Activated CD8-positive, alpha-beta memory T cell treated with anti-CD3 and anti-CD28 coated beads, Interleukin-2, amount 50 U/mL, for 24 hours (primary cell): ENCODE results near the gene MTUS2.

ENCODE experiments used
- DNase-seq: peaks from one replicate; pipeline ENCODE4 v3.0.0-alpha.2; 2020; ENCODE audit errors: extremely low read depth

MTUS2 gene

DNA sequence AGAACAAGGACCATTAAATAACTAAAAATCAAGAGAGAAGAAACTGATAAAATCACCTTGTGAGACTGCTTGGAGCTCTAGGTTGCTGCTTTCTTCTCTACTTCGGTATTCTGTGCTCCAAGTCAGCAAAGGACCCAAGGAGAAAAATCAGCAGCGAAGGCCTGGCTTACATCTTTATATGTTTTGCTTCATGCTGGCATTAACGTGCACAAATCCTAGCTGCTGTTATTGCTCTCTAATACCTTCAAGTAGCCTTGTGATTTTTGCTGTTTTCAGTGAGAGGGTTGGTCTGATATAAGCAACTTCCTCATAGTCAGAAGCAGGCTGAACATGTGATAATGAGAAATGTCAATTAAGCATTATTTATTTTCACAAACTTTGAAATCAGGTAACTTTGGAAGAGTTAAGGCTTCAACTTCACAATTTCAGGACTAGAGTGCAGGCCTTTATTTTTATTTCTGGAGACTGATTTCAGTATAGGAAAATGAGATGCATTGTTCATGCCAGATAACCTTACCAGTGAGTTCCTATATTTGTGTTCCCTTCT is 410.2 kb downstream of the MTUS2 start:
- no peak for DNase-seq

DNA sequence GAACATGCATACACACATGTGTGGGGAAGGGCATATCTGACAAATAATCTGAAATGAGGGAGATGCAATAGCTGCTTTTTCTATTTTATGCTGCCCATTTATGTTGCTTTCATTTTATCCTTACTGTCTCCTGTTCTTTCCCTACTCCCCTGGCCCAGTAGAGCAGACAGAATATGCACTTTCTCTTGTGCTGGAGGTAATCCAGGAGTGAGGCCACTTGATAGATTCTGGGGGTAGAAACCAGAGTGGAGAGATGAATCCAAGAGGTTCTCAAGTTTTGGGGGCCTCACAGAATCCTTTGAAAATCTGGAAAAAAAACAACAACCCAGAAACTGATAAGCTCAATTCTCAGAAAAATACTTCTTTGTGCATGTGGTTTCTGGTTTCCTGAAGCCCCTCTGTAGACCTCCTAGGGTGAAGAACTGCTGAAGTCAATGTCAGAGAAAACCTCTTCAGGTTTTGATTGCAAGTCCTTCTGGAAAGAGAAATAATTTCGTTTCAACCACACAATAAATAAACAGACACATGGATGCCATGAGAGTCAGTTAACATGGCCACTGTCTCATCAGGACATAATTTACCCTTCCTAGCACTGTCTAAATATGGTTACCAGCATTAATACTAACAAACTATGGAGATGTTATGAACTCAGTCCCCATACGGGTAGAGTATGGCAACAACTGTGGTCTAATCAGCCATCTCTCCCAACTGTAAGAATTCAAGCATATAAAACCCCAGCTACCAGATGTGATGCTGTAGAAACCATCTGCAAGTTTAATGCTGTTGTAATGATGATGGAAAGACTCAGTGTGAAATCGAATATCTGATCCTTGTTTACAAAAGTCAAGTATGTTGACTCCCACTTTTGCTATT is 419.8 kb downstream of the MTUS2 start:
- no peak for DNase-seq

DNA sequence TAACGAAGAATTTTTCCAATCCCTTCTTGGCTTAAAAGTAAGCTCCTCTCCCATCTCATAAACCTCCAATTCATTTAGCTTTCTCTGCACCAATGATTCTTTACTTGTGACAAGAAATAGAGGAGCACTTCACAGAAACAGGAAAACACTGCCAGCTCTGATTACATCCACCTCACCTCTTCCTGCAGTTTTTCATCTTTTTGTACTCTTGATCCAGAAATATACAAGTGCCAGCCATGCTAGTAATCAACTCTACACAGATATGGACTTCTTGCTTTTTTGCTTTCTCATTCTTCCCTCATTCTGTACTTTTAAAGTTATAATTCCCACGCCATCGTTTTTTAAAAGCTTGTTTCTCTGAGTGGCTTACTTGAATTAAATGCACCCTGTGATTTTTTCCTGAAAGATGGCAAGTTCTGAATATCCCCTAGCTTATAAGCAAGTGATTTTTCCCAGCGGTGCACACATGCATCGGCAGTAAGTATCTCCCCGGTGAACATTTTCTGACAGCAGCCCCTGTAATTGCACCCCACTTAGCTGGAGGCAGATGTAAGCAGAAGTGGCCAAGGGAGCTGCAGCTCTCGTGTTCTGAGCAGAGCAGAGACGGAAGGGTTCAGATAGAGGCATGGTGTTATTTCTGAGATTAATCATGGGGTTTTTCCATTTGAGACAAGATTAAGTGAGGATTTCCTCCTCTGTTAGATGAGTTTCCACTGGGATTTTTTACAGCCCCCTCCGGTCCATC is 434.7 kb downstream of the MTUS2 start:
- DNase-seq = no peak

DNA sequence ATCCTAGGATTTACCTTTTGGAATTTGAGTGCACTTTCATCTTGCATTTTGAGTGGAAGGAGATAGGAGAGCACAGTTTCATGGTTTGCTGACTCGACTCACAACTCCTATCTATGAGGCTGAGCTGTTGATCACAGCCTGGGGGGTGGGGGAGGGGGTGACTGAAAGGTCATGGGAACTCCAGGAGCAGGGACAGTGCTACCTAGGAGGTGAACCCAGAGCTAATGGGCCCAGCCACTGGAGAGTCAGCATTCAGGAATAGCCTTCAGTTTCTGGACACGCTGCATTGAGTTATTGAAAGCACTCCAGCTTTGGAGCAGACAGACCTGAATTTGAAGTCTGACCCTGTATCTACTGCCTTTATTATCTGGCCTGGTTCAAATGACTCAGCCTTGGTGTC is 435.4 kb downstream of the MTUS2 start:
- DNase-seq = no peak

DNA sequence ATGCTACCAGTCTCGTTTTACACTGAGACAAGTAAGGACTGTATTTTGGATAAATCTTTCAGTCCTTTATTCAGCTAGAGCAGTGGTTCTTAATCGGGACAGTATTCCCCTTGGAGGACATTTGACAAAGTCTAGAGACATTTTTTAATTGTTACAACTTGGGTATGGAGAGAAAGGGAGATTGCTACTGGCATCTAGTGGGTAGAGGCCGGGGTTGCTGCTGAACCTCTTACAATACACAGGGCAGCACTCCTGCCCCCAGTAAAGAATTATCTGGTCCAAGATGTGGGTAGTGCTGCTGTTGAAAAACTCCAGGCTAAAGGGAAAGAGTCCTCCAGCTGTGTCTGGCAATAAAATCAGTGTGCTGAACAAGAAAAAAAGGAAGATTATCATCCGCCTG is 440.5 kb downstream of the MTUS2 start:
- DNase-seq = no peak

DNA sequence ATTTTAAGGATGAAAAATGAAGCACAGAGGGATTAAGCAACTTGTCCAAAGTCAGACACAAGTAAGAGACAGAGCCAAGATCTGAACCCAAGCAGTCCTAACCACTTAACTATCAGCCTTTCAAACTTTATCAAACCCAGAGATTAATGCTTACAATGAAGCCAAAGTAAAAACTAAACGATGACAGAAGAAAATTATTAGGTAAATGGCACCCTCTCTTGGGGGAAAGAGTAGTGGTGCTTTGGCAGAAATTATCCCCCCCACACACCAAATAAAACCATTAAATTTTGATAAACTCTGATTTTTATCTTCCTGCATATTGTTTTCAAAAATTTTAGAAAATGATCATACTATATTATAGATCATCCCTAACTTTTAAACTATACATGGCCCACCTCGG is 446.1 kb downstream of the MTUS2 start:
- DNase-seq = no peak

DNA sequence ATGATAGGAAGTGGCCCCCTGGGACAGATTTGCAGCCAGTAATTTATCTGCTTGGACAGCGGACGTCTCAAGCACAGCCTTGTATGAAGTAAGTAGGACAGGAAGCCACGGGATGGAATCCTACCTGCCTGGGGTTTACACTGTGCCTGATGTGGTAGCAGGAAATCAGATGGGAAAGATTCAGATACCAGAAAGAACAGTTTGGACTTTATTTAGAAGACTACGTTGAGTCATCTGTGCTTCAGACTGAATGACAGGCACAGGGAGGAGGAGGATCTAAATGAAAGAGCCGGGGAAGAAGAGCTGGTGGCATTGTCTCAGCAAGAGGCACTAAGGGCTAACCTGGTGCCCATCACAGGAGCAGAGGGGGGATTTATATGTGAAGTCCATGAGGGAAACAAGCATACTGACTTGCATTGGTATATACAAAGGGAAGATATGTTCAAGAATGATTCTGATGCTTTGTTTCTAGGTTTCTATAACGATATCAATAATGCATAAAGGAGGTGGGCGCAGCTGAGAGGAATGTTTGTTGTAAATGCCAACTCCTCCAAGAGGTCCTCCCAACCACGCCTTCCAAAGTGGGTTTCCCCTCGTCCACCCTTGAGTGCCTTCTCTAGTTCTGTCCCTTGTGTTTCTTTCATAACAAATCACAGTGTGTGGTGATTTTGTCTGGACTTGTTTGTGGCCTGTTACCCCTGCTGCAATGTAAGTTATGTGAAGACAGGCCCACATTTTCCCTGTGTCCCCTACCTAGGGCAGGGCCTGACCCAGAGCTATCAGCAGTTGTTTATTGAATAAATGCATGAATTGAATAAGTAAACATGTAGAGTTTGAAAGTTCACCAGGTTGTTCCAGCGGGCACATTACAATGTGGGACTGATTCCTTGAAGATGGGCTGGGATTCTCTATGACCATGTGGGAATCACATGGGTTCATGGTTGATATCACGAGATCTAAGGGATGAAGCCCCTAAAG is 446.9 kb downstream of the MTUS2 start:
- no peak for DNase-seq

DNA sequence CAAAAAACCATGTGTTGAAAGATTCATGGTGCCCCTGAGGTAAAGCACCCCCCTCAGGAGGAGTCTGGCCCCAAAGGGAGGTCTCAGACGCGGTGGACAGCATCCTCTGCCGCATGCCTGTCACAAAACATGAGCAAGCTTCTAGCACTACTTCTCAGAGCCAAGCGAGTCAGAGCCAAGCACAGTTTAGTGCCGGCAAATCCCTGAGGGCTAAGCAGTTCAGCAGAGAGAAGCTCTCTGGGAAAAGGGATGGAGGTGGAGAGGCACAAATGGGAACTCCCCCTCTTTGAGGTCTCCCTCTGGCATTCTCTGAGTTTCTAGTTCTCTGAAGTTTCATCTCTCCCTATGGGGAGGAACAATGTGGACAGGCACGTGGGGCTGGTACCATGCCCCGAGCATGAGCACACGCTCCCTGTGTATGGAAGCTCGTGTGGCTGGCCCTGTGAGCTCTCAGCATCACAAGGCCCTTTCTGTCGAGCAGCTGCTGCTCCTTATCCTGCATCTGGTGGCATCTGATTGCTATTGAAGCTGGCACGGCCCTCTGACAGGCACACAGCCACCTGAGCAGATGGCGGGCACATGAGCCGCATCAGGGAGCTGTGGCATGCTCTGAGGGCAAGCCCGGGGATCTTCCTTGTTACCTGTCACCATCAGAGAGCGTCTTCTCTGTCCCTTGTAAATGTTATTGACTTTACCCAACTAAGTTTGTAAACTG is 450.3 kb downstream of the MTUS2 start:
- DNase-seq = no peak

DNA sequence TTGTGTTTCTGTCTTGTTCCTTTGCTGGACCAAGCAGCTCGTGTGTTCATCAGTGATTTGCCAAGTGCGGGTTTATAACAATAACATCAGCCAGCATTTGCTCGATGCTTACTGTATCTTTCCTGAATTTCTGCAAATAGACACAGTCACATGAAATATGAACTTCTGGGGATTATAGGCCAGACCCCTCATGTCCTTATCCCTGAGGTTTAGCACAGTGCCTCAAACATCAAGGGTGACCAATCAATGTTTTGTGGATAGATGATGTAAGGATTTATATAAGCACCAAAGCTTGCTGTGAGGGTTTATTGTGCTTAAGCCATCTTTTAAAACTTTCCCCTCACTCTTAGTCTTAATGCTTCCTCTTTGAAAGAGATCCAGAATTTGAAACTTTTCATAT is 451.5 kb downstream of the MTUS2 start:
- DNase-seq = no peak

DNA sequence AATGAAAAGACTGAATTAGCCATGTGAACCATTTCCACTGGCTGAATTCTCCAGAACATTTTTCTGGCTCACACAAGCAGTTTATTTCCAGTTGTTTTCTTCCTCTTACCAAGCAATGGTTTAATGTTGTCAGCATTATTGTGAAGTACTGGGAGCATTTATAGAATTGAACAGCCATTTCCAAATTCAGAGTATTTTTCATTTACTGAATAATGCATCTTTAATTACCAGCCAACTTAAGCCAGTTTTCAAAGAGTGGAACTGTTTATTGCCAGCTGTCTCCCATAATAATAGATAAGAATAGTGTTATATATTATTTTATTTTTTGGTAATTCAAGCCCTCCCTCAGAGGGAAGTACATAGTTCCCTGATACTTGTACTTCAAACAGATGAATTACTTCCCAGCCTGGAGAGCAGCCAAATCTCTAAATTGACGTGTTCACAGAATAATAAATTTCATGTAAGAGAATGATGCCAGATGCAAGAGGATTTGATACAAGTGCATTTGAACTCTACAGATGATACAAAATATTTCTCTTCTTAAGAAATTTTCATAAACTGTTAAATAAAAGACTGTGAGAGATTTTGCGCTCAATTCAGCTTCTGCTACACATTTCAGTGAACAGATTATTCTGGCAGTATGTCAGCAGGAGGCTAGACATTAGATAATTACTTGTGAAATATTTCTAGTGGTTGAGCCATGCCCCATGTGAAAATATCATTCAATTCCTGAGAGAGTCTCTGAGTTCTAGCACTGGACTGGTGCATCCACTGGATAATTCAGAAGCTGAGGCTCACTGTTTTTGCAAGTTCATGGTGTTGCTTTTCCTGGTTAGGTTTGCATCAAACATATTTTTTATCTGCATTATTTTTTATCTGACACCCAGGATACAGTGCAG is 459.5 kb downstream of the MTUS2 start:
- no peak for DNase-seq

DNA sequence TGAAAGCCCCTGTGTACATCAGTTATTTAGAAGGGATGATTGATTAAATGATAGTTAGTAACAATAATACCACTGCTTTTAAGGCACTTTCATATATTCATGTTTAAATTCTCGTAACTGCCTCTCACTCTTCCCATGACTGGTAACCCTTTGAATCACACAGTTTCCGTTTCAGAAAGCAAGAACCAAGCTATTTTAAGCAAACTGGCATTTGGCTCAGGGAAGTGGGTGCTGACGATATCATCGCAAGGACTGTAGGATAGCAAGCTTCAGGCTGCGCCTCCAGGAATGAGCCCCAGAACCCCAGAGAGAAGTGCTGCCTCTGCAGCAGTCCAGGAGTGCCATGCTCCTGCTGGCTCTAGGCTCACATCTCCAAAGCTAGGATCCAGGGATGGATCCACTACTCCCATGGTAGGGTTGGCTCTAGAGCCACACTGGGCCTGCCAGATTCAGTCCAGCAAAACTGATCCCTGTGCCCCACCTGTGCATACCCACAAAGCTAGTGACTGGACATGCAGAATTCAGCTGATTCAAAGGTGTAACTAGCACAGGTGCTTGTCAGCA is 461.9 kb downstream of the MTUS2 start:
- no peak for DNase-seq

DNA sequence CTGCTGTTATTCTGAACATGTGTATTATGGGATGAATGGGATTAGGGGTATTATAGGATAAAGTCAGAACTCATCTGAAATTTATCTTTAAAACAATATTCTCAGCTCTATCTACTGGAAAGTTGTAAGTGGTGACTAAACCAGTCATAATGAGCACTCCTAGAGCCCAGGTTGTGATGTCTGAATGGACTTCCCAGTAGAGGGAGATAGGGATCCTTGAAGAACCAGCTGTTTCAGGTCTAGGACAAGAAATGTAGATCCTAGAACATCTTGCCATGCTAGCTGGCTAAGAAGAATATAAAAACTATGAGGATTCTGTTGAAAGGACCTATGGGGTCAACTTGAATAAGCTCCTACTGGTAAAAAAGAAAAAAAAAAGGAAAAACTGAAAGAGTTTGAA is 464.6 kb downstream of the MTUS2 start:
- DNase-seq = no peak

DNA sequence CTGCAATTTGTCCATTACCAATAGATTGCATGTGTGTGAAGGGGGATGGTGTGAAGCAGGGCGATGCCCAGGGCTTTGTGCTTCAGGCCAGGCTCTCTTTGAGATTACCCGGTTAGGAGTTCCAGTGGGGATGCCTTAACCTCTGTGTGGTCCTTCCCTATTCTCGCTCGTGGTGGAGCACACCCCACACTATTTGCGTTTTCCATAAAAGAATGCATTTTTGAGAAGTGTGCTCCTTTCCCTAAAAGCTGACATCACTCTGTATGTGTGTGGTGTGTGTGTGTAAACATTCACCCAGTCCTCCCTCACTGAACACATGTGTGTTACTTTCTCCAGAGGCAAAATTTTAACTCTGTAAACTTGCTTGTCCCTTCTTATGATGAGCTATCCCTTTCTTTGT is 467.1 kb downstream of the MTUS2 start:
- DNase-seq = no peak

DNA sequence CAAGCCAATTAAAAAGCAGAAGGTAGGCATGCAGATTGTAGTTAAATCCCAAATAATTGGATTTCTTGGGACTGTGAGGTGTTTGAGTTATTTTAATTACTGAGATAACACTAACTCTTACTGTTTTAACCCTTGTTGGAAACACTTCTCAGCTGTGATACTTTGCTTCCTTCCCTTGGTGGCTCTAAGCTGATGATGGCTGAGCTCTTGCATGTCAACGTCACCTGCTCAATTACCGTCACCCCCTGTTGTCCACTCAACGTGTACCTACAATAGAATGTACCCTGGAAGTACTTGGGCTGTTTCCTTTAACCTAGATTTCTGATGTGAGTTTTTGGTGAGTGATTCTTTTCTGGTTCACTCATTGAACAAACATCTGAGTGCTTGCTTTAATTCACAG is 471.9 kb downstream of the MTUS2 start:
- DNase-seq = no peak

DNA sequence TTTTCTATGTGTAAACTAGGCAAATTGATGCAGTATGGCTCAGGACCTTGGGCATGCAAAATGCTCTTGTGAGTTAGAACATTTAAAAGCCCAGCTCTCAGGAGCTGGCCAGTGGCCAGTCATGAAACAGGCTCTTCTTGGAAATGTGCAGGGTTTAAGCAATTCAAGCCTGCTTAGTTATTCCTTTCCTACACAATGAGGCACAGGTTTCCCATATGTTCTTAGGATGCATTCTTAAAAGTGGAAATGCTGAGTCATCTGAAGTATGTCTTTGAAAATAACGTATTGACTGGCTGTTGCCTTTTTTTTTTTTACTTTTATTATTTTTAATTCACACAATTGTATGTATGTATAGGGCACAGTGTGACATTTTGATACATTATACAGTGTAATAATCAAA is 474.7 kb downstream of the MTUS2 start:
- no peak for DNase-seq

DNA sequence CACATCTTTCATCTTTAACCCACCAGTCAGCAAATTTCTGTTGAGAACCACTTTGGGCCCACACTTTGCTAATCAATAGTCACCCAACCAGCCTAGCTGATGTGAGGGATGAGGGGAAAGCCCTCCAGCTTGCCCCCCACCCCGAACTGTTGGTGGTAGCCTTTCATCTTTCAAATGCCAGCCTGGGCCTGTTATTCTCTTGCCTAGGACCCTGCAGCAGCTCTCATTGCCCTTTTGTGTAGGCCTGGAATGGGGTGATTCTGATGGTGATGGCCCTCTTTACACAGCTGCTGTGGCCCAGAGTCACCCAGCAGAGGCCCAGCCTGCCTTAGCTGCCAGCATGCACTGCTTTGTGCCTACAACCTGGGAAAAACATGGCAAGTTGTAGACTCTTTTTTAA is 480.9 kb downstream of the MTUS2 start:
- DNase-seq = no peak

DNA sequence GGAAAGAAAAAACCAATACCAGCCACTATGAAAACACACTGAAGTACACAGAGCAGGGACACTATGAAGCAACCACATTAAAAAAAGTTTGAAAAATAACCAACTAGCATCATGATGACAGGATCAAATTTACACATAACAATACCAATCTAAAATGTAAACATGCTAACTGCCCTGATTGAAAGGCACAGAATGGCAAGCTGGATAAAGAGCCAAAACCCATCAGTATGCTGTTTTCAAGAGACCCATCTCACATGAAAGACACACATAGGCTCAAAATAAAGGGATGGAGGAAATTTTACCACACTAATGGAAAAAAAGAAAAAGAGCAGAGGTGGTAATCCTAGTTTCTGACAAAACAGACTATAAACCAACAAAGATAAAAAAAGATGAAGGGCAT is 484.0 kb downstream of the MTUS2 start:
- no peak for DNase-seq

DNA sequence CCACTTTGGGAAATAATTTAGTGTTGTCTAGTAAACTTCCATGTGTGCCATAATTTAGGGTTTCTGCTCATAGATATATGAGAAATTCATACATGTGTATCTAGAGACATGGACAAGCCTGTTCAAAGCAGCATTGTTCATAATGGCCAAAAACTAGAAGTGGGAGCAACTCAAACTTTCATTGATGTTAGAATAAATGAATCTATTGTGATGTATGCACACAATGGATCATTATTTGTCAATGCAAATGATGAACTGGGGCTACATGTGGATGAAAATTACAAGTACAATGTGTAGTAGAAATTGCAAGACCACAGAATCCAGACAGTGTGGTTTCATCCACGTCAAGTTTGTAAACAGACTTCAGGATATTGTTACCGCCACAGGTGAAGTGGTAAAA is 490.7 kb downstream of the MTUS2 start:
- no peak for DNase-seq

DNA sequence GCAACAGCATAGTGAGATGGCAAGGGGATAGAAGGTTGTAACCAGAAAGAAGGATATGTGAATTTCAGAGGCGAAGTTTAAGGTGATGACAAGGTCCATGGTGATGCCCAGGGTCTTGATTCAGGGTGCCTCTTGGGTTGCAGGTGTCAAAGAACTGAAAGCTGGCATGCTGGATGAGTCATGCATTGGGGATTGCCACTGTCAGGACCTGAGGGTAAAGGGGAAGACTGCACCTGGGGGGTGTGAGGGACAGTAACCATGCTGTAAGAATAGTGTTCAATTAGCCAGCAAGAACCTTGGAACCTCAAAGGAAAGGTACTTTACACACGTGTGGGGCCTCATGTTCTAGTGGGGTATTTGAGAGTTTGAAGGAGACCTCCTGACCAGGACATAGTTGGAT is 495.7 kb downstream of the MTUS2 start:
- DNase-seq = no peak

DNA sequence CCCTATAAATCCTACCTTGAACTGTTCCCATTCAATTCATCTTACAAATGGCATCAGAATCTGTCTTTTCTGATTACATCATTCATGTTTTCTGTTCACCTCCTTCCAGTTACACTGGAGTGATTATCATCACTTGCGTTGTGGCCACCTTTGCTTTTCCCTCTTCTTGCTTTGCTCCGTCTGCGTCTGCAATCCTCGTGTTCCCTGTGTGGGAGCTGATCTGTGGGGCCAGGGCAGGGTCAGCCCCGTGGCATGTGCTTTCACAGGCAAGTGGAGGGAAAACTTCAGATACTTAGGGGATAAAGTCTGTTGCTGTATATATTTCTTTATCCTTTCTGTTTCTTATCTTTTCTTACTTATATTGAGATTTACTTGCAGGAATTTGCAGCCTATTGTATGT is 497.7 kb downstream of the MTUS2 start:
- DNase-seq = no peak
